LNCAP (cell line): Measurements from ENCODE around the gene NFE2L1.

Source experiments
- CTCF ChIP-seq: fragments of 450-650 bp; IDR thresholded peaks from 2 replicates; pipeline ENCODE4 v1.5.1; 2017; ENCODE audit warnings: mild to moderate bottlenecking

NFE2L1 gene

GRCh38 chr17:48101012-48101720 is 53.0 kb downstream of the NFE2L1 start, which contains the start of gene CBX1:
TSS of gene CBX1 (minus strand) at chr17:48101478. CDS start at chr17:48077004, 24,474 bp downstream.
- TF ChIP-seq CTCF: no peak

DNA sequence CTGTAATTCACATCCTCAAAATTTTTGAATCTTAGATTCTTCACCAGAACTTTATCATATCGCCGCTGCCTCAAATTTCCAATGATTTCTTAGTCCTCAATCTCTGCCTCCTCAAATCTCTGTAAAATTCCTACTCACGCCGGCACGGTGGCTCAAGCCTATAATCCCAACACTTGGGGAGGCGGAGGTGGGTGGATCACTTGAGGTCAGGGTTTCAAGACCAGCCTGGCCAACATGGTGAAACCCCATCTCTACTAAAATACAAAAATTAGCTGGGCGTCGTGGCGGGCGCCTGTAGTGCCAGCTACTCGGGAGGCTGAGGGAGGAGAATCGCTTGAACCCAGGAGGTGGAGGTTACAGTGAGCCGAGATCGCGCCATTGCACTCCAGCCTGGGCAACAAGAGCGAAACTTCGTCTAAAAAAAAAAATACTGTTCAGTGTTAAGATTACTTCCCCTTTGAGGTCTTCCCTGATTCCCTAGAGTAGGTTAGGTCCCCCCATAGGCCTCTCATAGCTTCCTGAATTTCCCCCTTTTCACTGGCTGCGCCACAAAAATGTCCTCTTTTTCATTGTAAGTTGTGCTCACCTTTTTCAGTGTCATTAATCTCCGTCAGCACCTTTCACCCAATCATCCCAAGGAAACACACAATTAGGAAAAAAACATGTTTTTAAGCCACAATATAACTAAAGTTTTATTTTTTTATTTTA is 54.0 kb downstream of the NFE2L1 start:
- no peak for TF ChIP-seq CTCF

GRCh38 chr17:48102798-48103715 is 54.9 kb downstream of the NFE2L1 start:
- no peak for TF ChIP-seq CTCF

- TF ChIP-seq CTCF: no peak
Observed at GRCh38 chr17:48104440-48104839, 56.3 kb downstream of the NFE2L1 start.

DNA sequence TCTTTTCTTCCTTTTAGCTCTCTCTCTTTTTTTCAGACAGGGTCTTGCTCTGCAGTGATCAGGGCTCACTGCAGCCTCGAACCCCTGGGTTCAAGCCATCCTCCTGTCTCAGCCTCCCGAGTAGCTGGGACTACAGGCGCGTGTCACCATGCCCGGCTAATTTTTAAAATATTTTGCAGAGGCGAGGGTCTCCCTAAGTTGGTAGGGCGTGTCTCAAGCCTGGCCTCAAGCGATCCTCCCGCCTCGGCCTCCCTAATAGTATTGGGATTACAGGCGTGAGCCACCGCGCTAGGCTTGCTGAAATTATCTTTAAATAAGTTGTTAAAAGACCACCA is 58.6 kb downstream of the NFE2L1 start:
- TF ChIP-seq CTCF: no peak

GRCh38 chr17:48107137-48108055 is 59.2 kb downstream of the NFE2L1 start, which contains the start of gene SNX11:
TSS of gene SNX11 (plus strand) at chr17:48107766. CDS start at chr17:48112044, 4,278 bp downstream.
- no peak for TF ChIP-seq CTCF
